GM19395 (cell line): ENCODE results near the gene ZNF239.
"Not testable (repeated sequence)": the region's sequence is repeated elsewhere in the genome, so short reads cannot be mapped to it uniquely, and the experiment has no call there.

Experiments
- ATAC-seq: cut with Tn5 transposase; IDR thresholded peaks from one replicate; pipeline ENCODE4 v1.9.1; 2021; ENCODE audit warnings: mild to moderate bottlenecking, moderate library complexity; ENCODE audit not compliant: unreplicated experiment

Gene ZNF239

GRCh38 chr10:43584051-43584450, 9.6 kb upstream of the ZNF239 start:
- ATAC-seq, result no peak

- no peak for ATAC-seq
These were observed 2.2 kb upstream of the ZNF239 start for GRCh38 chr10:43576580-43576979.

- no peak for ATAC-seq
These were observed 1.6 kb upstream of the ZNF239 start for GRCh38 chr10:43576062-43576461.

- no peak for ATAC-seq
These were observed 490 bp upstream of the ZNF239 start for GRCh38 chr10:43574906-43575305.

- ATAC-seq, result no peak
These were observed 991 bp downstream of the ZNF239 start for GRCh38 chr10:43573250-43574000.

- ATAC-seq, result no peak
These were observed 3.4 kb downstream of the ZNF239 start for GRCh38 chr10:43570971-43571370.

GRCh38 chr10:43569681-43570080, 4.7 kb downstream of the ZNF239 start:
- no peak for ATAC-seq

GRCh38 chr10:43557214-43557613, 17.2 kb downstream of the ZNF239 start:
- ATAC-seq, result no peak

GRCh38 chr10:43543746-43544145, 30.7 kb downstream of the ZNF239 start:
- ATAC-seq, result not testable (repeated sequence)

GRCh38 chr10:43524434-43525247, 49.8 kb downstream of the ZNF239 start:
- no peak for ATAC-seq
